Activated CD4-positive, alpha-beta T cell treated with anti-CD3 and anti-CD28 coated beads for 36 hours (primary cell): ENCODE results near the gene CCDC6. TPM values are rescaled to one million over a fixed set of nuclear protein-coding genes. Genes with fewer than 3 reads are reported as not detected.
"Not testable (repeated sequence)": the region's sequence is repeated elsewhere in the genome, so short reads cannot be mapped to it uniquely, and the experiment has no call there.

ENCODE experiments used
- ATAC-seq: fragments of 200-7000 bp; cut with Tn5 transposase; one replicate; pipeline ENCODE4 v1.10.0; 2021; ENCODE audit warnings: mild to moderate bottlenecking, moderate library complexity
- CTCF ChIA-PET: fragments of 350-600 bp; sonication (Branson Sonifier 250); formaldehyde crosslinking; loops from one replicate; lab custom pipeline; 2021; ENCODE audit warnings: antibody characterized with exemption; lab: Charles Lee
- POLR2A ChIA-PET: fragments of 350-600 bp; sonication (Branson Sonifier 250); formaldehyde crosslinking; loops from one replicate; lab custom pipeline; 2021; ENCODE audit warnings: antibody characterized with exemption, inconsistent platforms; lab: Charles Lee
- DNase-seq: peaks from one replicate; pipeline ENCODE4 v3.0.0-alpha.2; 2020
- H3K27ac Mint-ChIP-seq: one replicate; pipeline ENCODE4 v1.8.0; 2021; ENCODE audit warnings: mixed read lengths
- H3K27me3 Mint-ChIP-seq: one replicate; pipeline ENCODE4 v1.8.0; 2021; ENCODE audit warnings: mixed read lengths
- H3K36me3 Mint-ChIP-seq: one replicate; pipeline ENCODE4 v1.8.0; 2021; ENCODE audit warnings: low read depth, mixed read lengths
- H3K4me1 Mint-ChIP-seq: one replicate; pipeline ENCODE4 v1.8.0; 2021; ENCODE audit warnings: mixed read lengths
- H3K4me3 Mint-ChIP-seq: one replicate; pipeline ENCODE4 v1.8.0; 2021; ENCODE audit warnings: mild to moderate bottlenecking, moderate library complexity, mixed read lengths
- H3K9me3 Mint-ChIP-seq: one replicate; pipeline ENCODE4 v1.8.0; 2021; ENCODE audit warnings: low read depth, mixed read lengths
- intact Hi-C, 2 experiments: fragments of 100-400 bp; cut with DNase I in 1 of 2; cut with micrococcal nuclease in 1 of 2; formaldehyde crosslinking; loops; one replicate each; pipeline versions ENCODE4 v1.14.2 to v1.15.1; 2022 to 2024; cut with DNase I, micrococcal nuclease
- total RNA-seq, 2 experiments: library from RNA; stranded (reverse); gene quantifications; one replicate each; pipeline ENCODE4 v1.2.3, GENCODE V29; 2021

CCDC6 gene
- total RNA-seq, 2 experiments from 2014 or later: 49.7 to 53.0 TPM

DNA sequence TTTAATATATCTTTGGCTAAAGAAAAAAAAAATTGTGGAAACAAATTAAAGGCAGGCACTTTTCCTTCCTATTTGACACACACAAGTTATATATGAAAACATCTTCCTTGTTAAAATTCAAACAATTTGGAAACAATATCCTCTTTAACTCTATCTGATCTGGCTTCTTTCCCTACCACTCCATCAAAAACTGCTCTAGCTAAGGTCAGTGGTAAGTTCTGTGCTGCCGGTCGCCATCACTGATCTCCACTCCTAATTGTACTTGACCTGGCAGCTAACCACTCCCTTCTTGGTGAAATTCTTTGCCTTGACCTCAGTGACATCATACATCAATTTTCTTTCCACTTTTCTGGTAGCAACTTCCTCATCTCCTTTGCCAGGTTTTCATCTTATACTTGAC is 105.2 kb downstream of the CCDC6 start:
- Mint-ChIP-seq H3K4me1 (peaks cover 3% of the 10 kb centered on the region), H3K9me3 (no peaks in the 10 kb centered on the region), H3K27ac (no peak overlapping the region), H3K27me3 (no peaks in the 10 kb centered on the region), H3K4me3 (no peak overlapping the region), H3K36me3 (peaks cover 76% of the 10 kb centered on the region)
- ATAC-seq (no peak), DNase-seq (no peak)
- CTCF ChIA-PET: interaction anchor here (1.0 kb wide), 1 partner anchor 9 kb away, joined by 3 read pairs; no protein-coding TSS in a partner anchor
- intact Hi-C loops: loop anchor here (10.0 kb wide), 2 partner anchors 96 to 1026 kb away; partner anchors contain the start of gene SLC16A9 (in 1 of the 2)
- POLR2A ChIA-PET: no interaction called here

DNA sequence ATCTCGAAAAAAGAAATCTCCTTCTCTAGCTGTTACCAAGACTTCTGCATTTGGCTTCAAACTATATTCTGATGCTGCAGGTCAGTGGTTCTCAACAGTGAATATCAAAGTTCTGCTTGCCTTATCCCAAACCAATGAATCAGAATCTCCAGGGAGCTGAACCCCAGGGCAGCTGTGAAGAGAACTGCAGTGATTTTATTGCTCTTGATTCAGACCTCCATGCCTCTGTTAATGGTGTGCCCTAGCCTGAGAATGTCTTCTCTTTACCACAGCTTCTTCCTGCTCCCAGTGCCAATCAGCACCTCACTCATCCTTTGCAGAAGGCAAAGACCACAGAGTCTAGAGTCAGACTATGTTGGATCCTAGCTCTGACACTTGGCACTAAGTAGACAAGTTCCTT is 106.9 kb downstream of the CCDC6 start:
- POLR2A ChIA-PET: no interaction called here
- no peaks in the 10 kb centered on the region for H3K27me3 Mint-ChIP-seq
- H3K36me3 Mint-ChIP-seq: peaks cover 75% of the 10 kb centered on the region
- H3K4me1 Mint-ChIP-seq: peaks cover 3% of the 10 kb centered on the region
- CTCF ChIA-PET: interaction anchor here (0.6 to 1.3 kb wide), 6 partner anchors 9 to 372 kb away, joined by 3 to 5 read pairs (median 3); partner anchors contain the start of gene CCDC6
- intact Hi-C loops: no loop called here
- ATAC-seq (no peak), DNase-seq (no peak)
- no peak overlapping the region for H3K27ac Mint-ChIP-seq
- no peak overlapping the region for H3K4me3 Mint-ChIP-seq
- no peaks in the 10 kb centered on the region for H3K9me3 Mint-ChIP-seq

DNA sequence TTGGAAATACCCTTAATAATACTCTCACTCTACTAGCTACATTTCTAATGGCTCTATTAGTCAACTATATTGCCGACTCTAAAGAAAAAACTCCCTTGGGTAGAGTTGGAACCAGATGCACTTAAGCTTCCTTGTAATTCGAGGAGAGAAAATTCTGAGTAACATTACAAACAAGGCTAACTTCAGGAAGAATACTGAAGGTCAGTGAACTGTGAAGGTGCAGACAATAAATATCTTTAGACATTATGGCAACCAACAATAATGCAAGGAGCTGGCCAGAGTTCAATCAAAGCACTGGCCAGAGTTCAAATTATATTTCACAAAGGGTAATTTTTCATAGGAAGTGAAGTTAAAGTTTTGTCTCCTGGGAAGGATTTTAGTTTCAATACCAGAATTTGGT is 112.4 kb downstream of the CCDC6 start:
- peaks cover 64% of the 10 kb centered on the region for H3K36me3 Mint-ChIP-seq
- POLR2A ChIA-PET: no interaction called here
- H3K27ac Mint-ChIP-seq: no peak overlapping the region
- peaks cover 7% of the 10 kb centered on the region for H3K4me1 Mint-ChIP-seq
- H3K4me3 Mint-ChIP-seq: no peak overlapping the region
- CTCF ChIA-PET: interaction anchor here (1.1 kb wide), 2 partner anchors 168 to 171 kb away, joined by 3 to 5 read pairs; no protein-coding TSS in a partner anchor
- intact Hi-C loops: no loop called here
- ATAC-seq (no peak), DNase-seq (no peak)
- no peaks in the 10 kb centered on the region for H3K27me3 Mint-ChIP-seq
- H3K9me3 Mint-ChIP-seq: no peaks in the 10 kb centered on the region

DNA sequence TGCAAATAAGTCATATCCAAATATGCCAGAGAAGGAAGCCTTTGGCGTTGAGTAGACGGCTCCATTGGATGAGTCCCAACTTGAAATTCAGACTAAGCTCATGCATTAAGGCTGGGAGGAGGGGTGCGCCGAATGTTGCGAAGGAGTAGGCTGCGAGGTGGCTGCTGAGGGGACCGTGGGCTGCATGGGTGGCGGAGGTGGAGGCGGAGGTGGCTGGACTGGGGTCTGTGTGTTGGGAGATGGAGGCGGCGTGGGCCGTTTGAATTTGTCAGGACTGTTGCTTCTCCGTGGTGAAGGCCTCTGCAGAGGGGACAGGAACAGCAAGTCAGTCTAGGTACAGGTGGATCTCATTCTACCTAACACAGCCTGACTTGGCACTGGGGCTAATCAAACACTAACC is 113.5 kb downstream of the CCDC6 start:
- Mint-ChIP-seq H3K36me3 (peaks cover 61% of the 10 kb centered on the region), H3K27ac (peak overlapping the region; percentile 51), H3K27me3 (no peaks in the 10 kb centered on the region), H3K4me1 (peaks cover 7% of the 10 kb centered on the region), H3K9me3 (no peaks in the 10 kb centered on the region), H3K4me3 (no peak overlapping the region)
- intact Hi-C loops: no loop called here
- DNase-seq (no peak), ATAC-seq (no peak)
- ChIA-PET POLR2A (no interaction called here), CTCF (interaction anchor here (1.1 kb wide), 1 partner anchor 167 kb away, joined by 5 read pairs; no protein-coding TSS in a partner anchor)

DNA sequence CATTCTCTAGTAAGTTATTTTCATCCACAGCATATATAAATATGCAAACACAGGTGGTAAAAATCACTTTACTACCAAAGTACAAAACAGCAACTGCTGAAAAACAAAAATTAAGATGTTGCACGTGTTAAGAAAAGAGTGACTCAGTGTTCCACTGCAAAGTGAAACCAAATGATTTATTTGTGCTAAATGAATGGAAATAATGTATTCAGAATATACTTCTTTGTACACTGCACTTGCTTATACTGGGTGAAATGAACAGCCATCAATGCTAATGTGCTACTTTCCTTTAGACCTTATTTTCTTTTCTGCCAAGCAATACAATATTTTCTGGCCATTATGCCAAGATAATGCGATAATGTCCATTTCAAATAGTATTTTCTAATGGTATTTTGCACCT is 114.8 kb downstream of the CCDC6 start:
- no peak for DNase-seq
- Mint-ChIP-seq H3K9me3 (no peaks in the 10 kb centered on the region), H3K27me3 (no peaks in the 10 kb centered on the region), H3K4me1 (peaks cover 7% of the 10 kb centered on the region), H3K4me3 (no peak overlapping the region), H3K27ac (no peak overlapping the region), H3K36me3 (peaks cover 55% of the 10 kb centered on the region)
- peak; percentile 51 for ATAC-seq
- ChIA-PET POLR2A (no interaction called here), CTCF (no interaction called here)
- intact Hi-C loops: no loop called here

DNA sequence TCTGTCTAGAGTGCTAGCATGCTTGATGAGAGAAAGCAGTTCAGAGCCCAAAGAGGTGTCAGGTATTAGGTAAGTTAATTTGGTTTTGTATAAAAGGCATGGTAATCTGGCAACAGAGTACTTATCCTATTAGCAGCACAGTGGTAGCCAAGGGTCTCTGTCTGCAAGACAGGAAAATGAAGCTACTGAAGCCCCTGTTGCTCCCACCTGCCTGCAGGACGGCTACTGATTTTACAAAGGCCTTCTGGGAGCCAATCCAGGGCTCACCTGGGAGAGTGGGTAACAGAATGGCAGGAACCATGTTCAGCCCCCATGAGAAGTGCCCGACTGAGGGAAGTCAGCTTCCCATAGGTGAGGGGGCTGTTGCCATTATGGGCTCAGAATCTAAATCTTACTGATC is 116.3 kb downstream of the CCDC6 start:
- H3K36me3 Mint-ChIP-seq: peaks cover 45% of the 10 kb centered on the region
- H3K27me3 Mint-ChIP-seq, DNase-seq, H3K4me3 Mint-ChIP-seq, ATAC-seq, H3K27ac Mint-ChIP-seq, H3K9me3 Mint-ChIP-seq, intact Hi-C loops, H3K4me1 Mint-ChIP-seq, POLR2A ChIA-PET, CTCF ChIA-PET: not testable (repeated sequence)

DNA sequence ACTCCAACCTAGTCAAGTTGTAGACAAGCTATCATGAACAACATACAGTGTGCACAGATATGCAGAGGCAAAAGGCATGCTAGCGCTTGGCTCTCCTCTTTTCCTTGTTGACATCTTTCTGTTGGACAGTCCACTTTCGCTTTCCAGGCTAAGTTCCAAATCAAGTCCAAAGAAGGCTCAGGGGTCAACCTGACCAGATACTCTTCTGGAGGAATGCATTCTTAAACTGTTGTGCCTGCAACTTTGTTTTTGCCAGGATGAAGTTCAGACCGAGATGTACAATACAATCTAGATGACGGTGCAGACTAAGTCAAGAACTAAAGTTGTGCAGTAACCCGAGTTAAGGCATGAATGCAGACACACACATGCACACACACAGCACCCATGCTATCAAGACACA is 117.4 kb downstream of the CCDC6 start:
- H3K4me1 Mint-ChIP-seq, ATAC-seq, intact Hi-C loops, H3K27me3 Mint-ChIP-seq, H3K9me3 Mint-ChIP-seq, POLR2A ChIA-PET, H3K27ac Mint-ChIP-seq, DNase-seq, H3K4me3 Mint-ChIP-seq, CTCF ChIA-PET: not testable (repeated sequence)
- peaks cover 33% of the 10 kb centered on the region for H3K36me3 Mint-ChIP-seq

DNA sequence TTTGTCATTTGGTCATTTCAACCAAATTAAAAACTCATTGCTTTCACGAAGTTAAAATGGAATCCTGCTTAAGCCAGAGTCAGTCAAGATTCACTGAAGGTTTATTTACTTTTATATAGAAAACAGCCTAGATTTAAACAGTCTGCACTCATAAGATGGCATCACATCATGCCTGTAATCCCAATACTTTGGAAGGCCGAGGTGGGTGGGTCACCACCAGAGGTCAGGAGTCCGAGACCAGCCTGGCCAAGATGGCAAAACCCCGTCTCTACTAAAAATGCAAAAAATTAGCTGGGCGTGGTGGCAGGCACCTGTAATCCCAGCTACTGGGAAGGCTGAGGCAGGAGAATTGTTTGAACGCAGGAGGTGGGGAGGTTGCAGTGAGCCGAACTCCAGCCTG is 119.3 kb downstream of the CCDC6 start:
- ATAC-seq, CTCF ChIA-PET, intact Hi-C loops, H3K27me3 Mint-ChIP-seq, H3K9me3 Mint-ChIP-seq, H3K4me3 Mint-ChIP-seq, POLR2A ChIA-PET, DNase-seq, H3K27ac Mint-ChIP-seq, H3K4me1 Mint-ChIP-seq: not testable (repeated sequence)
- H3K36me3 Mint-ChIP-seq: peaks cover 17% of the 10 kb centered on the region

DNA sequence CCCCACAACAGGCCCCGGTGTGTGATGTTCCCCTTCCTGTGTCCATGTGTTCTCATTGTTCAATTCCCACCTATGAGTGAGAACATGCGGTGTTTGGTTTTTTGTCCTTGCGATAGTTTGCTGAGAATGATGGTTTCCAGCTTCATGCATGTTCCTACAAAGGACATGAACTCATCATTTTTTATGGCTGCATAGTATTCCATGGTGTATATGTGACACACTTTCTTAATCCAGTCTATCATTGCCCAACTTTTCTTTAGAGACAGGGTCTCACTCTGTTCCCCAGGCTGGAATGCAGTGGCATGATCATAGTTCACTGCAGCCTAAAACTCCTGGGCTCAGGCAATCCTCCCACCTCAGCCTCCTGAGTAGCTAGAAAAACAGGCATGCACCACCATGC is 120.9 kb downstream of the CCDC6 start:
- H3K27me3 Mint-ChIP-seq, POLR2A ChIA-PET, ATAC-seq, DNase-seq, intact Hi-C loops, H3K4me3 Mint-ChIP-seq, H3K36me3 Mint-ChIP-seq, H3K4me1 Mint-ChIP-seq, H3K27ac Mint-ChIP-seq, H3K9me3 Mint-ChIP-seq: not testable (repeated sequence)
- CTCF ChIA-PET: interaction anchor here (1.1 kb wide), 1 partner anchor 13 kb away, joined by 3 read pairs; no protein-coding TSS in a partner anchor

DNA sequence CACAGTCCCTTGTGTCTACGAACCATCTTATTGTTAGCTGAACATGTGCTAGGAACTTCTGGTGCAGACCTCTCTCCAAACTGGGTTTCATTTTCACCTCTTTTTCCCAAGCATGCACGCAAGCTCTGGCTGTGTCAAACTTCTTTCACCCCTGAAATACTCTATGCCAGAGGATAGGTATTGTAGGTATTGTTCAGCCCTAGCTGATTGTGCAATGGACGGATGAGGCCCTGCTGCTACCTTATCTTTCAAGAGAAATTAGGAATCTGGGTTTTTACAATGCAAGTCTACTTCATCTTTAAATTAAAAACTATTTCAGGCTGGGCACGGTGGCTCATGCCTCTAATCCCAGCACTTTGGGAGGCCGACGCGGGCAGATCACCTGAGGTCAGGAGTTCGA is 124.8 kb downstream of the CCDC6 start:
- ATAC-seq (no peak), DNase-seq (no peak)
- Mint-ChIP-seq H3K27me3 (no peaks in the 10 kb centered on the region), H3K9me3 (peaks cover 2% of the 10 kb centered on the region), H3K4me3 (no peak overlapping the region), H3K4me1 (no peaks in the 10 kb centered on the region), H3K27ac (no peak overlapping the region), H3K36me3 (no peaks in the 10 kb centered on the region)
- intact Hi-C loops: no loop called here
- ChIA-PET POLR2A (interaction anchor here (0.6 to 0.7 kb wide), 2 partner anchors 172 to 1009 kb away, joined by 3 read pairs; no protein-coding TSS in a partner anchor), CTCF (interaction anchor here (0.6 kb wide), 1 partner anchor 264 kb away, joined by 3 read pairs; no protein-coding TSS in a partner anchor)

DNA sequence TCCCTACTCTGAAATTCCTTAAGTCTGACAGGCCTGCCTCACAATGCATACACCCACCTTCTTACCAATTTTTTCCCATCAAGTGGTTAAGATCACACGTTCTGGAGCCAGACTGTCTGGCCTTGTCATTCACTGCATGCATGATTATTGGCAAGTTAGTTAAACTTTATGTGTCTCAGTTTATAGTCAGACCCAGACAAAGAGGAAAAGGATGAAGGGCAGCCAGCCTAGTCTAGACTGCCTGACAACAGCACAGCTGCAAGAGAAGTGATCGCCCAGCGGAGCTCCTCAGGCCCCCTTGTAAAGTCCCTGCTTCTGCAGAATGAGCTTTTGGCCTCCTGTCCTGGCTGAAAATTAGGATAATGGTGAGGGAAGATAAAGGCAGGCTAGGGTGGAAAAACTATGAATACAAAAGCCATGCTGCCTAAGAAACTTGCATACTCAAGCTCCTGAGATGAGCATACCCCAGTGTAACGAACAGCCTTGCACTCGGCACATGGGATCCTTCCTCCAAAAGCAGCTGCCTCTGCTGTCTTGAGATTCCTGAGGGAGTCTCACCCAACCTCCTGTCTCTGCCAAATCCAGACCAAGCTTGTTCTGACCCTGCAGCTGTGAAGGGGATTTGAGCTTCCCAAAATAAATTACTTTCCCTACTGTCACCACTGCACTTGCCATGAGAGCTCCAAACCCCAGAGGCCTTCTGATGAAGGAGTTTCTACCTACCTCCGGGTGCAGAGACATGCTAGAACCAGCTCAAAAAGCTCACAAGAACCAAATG is 126.4 kb downstream of the CCDC6 start:
- no peaks in the 10 kb centered on the region for H3K4me1 Mint-ChIP-seq
- H3K27me3 Mint-ChIP-seq: peaks cover 2% of the 10 kb centered on the region
- H3K4me3 Mint-ChIP-seq: no peak overlapping the region
- intact Hi-C loops: no loop called here
- no peaks in the 10 kb centered on the region for H3K36me3 Mint-ChIP-seq
- ATAC-seq (no peak), DNase-seq (no peak)
- no peaks in the 10 kb centered on the region for H3K9me3 Mint-ChIP-seq
- ChIA-PET POLR2A (no interaction called here), CTCF (interaction anchor here (0.6 kb wide), 1 partner anchor 254 kb away, joined by 3 read pairs; no protein-coding TSS in a partner anchor)
- H3K27ac Mint-ChIP-seq: no peak overlapping the region

DNA sequence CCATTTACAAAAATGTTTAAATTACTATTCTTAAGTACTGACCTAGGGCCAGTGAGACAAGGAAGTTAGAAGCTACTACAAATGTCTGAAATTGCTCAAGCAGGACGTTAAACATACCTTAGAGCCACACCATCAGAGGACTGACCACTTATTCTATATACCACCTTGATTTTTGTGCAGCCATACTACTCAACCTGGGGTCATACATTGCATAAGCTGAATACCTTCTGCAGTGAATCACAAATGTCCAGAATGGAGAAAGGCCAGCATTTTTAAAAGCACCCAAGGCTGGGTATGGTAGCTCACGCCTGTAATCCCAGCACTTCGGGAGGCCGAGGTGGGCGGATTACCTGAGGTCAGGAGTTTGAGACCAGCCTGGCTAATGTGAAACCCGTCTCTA is 131.9 kb downstream of the CCDC6 start:
- CTCF ChIA-PET: interaction anchor here (0.6 to 1.8 kb wide), 3 partner anchors 13 to 151 kb away, joined by 3 to 5 read pairs (median 3); no protein-coding TSS in a partner anchor
- Mint-ChIP-seq H3K27ac (no peak overlapping the region), H3K4me1 (no peaks in the 10 kb centered on the region), H3K27me3 (peaks cover 4% of the 10 kb centered on the region), H3K4me3 (no peak overlapping the region), H3K36me3 (no peaks in the 10 kb centered on the region), H3K9me3 (no peaks in the 10 kb centered on the region)
- no peak for ATAC-seq
- DNase-seq: no peak
- intact Hi-C loops: no loop called here
- POLR2A ChIA-PET: no interaction called here
